ENCODE data around the gene POLD2.

Gene POLD2

GRCh38 chr7:44144426-44144967, 21.1 kb upstream of the POLD2 start:
- Histone ChIP-seq H3K4me1 (ENCODE audit: insufficient read depth, low read length, poor library complexity, severe bottlenecking) (no peaks in the 10 kb centered on the region), H3K9ac (ENCODE audit: low read depth, low read length, poor library complexity, severe bottlenecking) (no peak overlapping the region), H3K27me3 (ENCODE audit: insufficient read depth, low read length, poor library complexity, severe bottlenecking) (no peaks in the 10 kb centered on the region), H3K4me3 (ENCODE audit: low read length, poor library complexity, severe bottlenecking) (no peak overlapping the region), H3F3A (ENCODE audit: low read depth) (no peaks in the 10 kb centered on the region), H3K9me2 (replicated peaks; ENCODE audit: low read depth, low read length) (no peaks in the 10 kb centered on the region), H3K36me3 (ENCODE audit: insufficient read depth, low read length) (no peaks in the 10 kb centered on the region), H3K9me3 (ENCODE audit: insufficient read depth, low read depth, low read length) (no peaks in the 10 kb centered on the region), H3K4me2 (ENCODE audit: low read depth, low read length, poor library complexity, severe bottlenecking) (no peak overlapping the region), H4K20me1 (ENCODE audit: insufficient read depth, low read length, poor library complexity, severe bottlenecking) (no peaks in the 10 kb centered on the region), H2AFZ (ENCODE audit: low read length) (no peak overlapping the region), H3K79me2 (ENCODE audit: insufficient read depth, low read length) (no peaks in the 10 kb centered on the region)
- TF ChIP-seq CTCF (conservative IDR thresholded peaks at IDR 0.05; ENCODE audit: low read length) (no peak), EZH2phosphoT487 (IDR thresholded peaks at IDR 0.05; ENCODE audit: borderline replicate concordance) (no peak)

- H3K9ac ChIP-seq (ENCODE audit: low read depth, low read length, poor library complexity, severe bottlenecking) = no peak overlapping the region
- no peaks in the 10 kb centered on the region for H3K36me3 ChIP-seq (ENCODE audit: insufficient read depth, low read length)
- H3K4me2 ChIP-seq (ENCODE audit: low read depth, low read length, poor library complexity, severe bottlenecking) = no peak overlapping the region
- no peak overlapping the region for H2AFZ ChIP-seq (ENCODE audit: low read length)
- TF ChIP-seq EZH2phosphoT487 (IDR thresholded peaks at IDR 0.05; ENCODE audit: borderline replicate concordance) = no peak
- H3K9me3 ChIP-seq (ENCODE audit: insufficient read depth, low read depth, low read length) = no peaks in the 10 kb centered on the region
- H3K4me3 ChIP-seq (ENCODE audit: low read length, poor library complexity, severe bottlenecking) = no peak overlapping the region
- no peaks in the 10 kb centered on the region for H4K20me1 ChIP-seq (ENCODE audit: insufficient read depth, low read length, poor library complexity, severe bottlenecking)
- H3K4me1 ChIP-seq (ENCODE audit: insufficient read depth, low read length, poor library complexity, severe bottlenecking) = no peaks in the 10 kb centered on the region
- H3K9me2 ChIP-seq (replicated peaks; ENCODE audit: low read depth, low read length) = no peaks in the 10 kb centered on the region
- H3F3A ChIP-seq (ENCODE audit: low read depth) = no peaks in the 10 kb centered on the region
- H3K79me2 ChIP-seq (ENCODE audit: insufficient read depth, low read length) = no peaks in the 10 kb centered on the region
- H3K27me3 ChIP-seq (ENCODE audit: insufficient read depth, low read length, poor library complexity, severe bottlenecking) = no peaks in the 10 kb centered on the region
These were observed 20.4 kb upstream of the POLD2 start for GRCh38 chr7:44143646-44144250.

- no peak overlapping the region for H3K9ac ChIP-seq (ENCODE audit: low read depth, low read length, poor library complexity, severe bottlenecking)
- H2AFZ ChIP-seq (ENCODE audit: low read length) = no peak overlapping the region
- no peaks in the 10 kb centered on the region for H3F3A ChIP-seq (ENCODE audit: low read depth)
- no peaks in the 10 kb centered on the region for H3K9me2 ChIP-seq (replicated peaks; ENCODE audit: low read depth, low read length)
- no peak for TF ChIP-seq EZH2phosphoT487 (IDR thresholded peaks at IDR 0.05; ENCODE audit: borderline replicate concordance)
- no peak for TF ChIP-seq CTCF (conservative IDR thresholded peaks at IDR 0.05; ENCODE audit: low read length)
- no peaks in the 10 kb centered on the region for H3K9me3 ChIP-seq (ENCODE audit: insufficient read depth, low read depth, low read length)
- H3K36me3 ChIP-seq (ENCODE audit: insufficient read depth, low read length) = no peaks in the 10 kb centered on the region
- H3K79me2 ChIP-seq (ENCODE audit: insufficient read depth, low read length) = no peaks in the 10 kb centered on the region
- no peaks in the 10 kb centered on the region for H4K20me1 ChIP-seq (ENCODE audit: insufficient read depth, low read length, poor library complexity, severe bottlenecking)
- no peaks in the 10 kb centered on the region for H3K4me1 ChIP-seq (ENCODE audit: insufficient read depth, low read length, poor library complexity, severe bottlenecking)
- H3K4me2 ChIP-seq (ENCODE audit: low read depth, low read length, poor library complexity, severe bottlenecking) = no peak overlapping the region
- no peak overlapping the region for H3K4me3 ChIP-seq (ENCODE audit: low read length, poor library complexity, severe bottlenecking)
- H3K27me3 ChIP-seq (ENCODE audit: insufficient read depth, low read length, poor library complexity, severe bottlenecking) = no peaks in the 10 kb centered on the region
These were observed 18.7 kb upstream of the POLD2 start for GRCh38 chr7:44142028-44142427.

All from Loucy (cell line).